HG02885 (cell line): Measurements from ENCODE around the gene NRF1.
A peak's percentile ranks its signal among the peaks of the same experiment; 100 is the strongest.

Experiments
- ATAC-seq: cut with Tn5 transposase; IDR thresholded peaks from one replicate; pipeline ENCODE4 v1.9.1; 2021; ENCODE audit warnings: mild to moderate bottlenecking; ENCODE audit not compliant: unreplicated experiment, poor library complexity

Gene NRF1

DNA sequence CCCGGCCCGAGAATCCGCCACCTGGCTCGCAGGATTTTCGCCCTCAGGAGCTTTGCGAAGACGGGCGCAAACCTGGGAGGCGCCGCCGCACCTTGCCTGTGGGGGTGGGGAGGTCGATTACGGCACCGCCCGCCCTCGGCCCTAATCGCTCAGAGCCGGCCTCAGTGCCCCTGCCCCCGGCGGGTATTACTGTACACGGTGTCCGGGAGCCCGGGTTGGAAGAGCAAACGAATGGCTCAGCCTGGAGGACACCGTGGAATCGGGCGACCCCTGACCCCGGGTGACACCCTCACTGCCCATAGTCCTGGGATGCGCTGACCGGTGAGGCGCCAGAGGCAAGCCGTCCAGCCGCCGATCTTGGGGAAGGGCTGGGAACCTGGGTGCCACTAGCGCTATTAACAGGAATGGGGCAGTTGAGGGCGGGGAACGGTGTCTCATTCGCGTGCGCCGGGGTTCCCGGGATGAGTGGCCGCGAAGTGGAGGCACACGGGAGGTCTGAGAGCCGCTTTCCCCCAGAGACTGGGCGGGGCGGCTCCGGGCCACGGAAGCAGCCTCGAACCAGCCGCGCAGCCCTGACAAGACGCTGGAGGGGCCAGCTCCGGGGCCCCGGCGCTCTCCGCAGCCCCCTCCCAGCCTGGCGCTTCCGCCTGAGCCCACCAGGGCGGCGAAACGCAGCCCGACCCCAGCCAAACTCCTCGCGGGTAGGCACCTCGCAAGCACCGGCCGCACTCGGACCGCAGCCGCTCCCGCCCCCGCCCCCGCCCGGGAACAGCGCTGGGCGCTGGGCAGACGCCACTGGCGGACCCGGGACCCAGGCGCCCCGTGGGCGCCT lies 167.5 kb downstream of the NRF1 start:
- ATAC-seq, result peak; percentile 6

DNA sequence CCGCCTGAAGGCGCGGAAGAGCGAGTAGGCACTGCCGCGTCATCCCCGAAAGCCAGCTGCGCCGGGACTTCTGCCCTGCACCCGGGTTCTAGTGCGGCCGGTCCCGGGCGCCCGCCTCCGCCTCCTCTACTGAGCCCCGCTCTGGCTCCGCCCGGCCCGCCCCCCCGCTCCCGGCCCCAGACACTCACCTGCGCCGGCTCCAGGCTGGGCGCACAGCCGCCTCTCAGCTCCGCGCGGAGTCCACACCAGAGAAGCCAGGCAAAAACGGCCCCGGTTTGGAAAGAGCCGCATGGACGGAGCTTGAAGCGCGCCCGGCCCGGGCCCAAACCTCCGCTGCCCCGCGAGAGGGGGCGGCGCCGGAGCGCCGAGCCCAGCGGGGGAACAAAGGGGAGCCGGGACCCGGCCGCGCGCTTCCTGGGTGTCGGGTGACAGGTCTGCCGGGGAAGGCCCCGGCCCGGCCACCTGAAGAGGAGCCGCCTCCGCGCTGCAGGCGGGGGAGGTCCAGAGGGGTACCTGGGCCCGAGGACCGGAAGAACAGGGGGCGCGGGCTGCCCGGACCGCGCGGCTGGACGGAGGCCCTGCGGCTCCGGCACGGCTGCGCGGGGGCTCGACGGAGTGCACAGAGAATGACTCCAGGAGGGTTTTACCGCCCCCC lies 168.2 kb downstream of the NRF1 start:
- ATAC-seq, result peak; percentile 44

DNA sequence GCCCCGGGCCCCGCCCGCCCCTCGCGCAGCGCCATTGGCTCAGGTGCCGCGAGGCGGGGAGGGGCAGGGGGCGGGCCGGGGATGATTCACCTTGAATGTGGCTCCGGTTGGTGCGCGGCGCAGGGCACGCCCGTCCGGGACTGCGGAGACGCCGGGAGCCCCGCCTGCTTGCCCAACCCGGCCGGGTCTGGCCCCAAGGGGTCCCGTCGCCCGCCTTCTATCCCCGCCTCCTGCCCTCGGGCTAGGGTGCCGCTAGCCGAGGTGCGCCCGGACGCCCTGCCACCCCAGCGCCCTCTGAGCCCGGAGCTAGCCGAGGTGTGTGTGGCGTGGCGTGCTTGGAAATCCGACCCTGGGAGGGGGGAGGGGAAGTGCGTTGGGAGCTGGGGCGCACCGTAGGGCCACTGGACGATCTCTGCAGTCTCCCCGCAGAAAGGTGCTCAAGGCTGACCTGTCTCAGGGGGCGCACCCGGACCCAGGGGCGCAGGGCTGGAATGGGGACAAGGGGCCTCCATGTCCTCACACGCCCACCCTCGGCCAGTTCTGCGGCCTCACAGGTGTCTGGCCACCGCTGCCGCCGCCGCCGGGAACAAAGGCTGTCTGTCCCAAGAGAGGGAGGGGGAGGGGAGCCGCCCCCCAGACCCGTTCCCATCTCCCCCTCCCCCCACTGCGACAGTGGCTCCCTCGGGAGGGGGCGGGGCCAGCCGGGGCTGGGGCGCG lies 168.9 kb downstream of the NRF1 start:
- peak; percentile 47 for ATAC-seq

GRCh38 chr7:129780974-129781927 lies 169.7 kb downstream of the NRF1 start:
- ATAC-seq, result no peak

- ATAC-seq, result no peak
Observed at GRCh38 chr7:129781928-129782817, 170.7 kb downstream of the NRF1 start.

GRCh38 chr7:129782818-129783583 lies 171.5 kb downstream of the NRF1 start:
- no peak for ATAC-seq

- no peak for ATAC-seq
Observed at GRCh38 chr7:129783584-129783919, 172.0 kb downstream of the NRF1 start.

DNA sequence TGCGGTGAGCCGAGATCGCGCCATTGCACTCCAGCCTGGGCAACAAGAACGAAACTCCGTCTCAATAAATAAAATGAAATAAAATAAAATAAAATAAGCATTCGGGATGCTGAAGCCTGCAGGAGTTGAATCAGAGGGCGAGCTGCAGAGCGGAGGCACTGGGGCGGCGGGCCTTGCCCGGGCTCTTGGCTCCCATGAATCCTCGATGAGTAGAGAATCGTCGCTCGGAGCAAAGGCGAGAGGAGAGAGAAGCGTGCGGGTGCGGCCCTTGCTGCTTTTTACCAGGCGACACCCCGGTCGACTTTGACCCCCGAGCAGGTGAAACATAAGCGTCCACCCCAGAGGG lies 172.9 kb downstream of the NRF1 start:
- ATAC-seq, result no peak

GRCh38 chr7:129784783-129785684 lies 173.5 kb downstream of the NRF1 start:
- no peak for ATAC-seq

DNA sequence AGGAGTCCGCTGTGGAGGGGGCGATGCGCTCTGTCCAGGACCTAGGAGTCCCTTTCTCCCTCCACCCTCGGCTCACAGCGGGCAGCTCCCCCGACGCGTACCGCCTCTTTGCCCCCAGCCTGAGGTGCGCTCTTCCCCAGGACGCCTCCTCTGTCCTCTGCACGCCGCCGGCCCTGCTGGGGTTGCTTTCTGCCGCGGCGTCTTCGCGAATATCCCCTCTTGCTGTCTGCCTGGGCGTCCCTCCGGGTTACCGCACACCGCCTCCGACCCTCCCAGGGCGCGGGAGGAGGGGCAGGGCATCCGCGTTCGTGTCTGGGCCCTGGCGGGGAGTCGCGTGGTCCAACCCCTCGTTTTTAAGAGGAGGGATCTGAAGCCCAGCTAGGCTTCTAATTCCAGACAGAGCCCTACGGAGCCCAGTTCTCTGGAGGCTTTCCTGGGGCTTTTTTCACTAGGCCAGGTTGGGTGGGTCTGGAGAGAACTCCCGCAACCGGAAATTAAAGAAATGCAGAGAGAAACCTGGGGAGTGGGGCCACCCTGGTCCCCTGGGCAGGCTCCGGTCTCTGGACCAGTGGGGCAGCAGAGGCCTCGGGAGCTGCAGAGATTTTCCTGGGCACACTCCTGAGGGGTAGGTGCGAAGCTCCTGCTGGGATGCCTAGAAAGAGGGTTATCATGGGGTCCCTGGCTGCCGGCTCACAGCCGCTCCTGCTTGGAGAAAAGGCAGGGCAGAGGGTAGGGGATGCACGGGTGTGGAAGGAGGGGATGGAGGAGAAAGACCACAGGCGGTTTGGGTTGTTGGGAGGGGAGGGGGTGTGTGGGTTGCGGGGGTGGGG lies 174.4 kb downstream of the NRF1 start:
- ATAC-seq, result no peak

DNA sequence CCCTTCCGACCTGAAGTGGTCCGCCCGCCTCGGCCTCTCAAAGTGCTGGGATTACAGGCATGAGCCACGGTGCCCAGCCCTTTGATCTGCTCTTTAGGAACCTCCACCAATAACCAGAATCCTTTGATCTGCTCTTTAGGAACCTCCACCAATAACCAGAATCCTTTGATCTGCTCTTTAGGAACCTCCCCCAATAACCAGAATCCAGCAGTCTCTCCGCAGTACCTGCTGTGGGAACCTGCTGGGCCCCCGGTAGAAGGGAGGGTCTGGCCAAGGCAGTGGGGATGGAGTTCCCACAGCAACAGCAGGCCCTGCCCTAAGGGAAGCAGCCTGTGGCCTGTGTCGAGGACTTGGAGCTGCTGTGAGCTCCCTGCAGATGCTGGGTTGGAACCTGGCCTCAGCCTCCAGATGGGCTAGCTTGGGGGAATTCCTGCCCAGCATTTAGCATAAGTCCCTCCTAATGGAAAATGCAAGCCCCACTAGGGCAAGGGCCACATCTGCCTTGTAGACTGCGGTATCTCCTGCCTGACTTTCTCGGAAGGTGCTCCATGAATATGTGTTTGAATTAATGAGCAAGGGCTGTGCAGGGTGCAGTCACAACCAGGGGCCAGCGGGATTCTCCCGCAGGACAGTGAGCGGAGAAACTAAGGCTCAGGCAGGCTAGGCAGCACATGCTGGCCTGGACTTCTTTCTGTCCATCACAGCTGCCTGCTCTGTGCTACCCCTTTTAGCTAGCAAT lies 175.5 kb downstream of the NRF1 start:
- no peak for ATAC-seq

DNA sequence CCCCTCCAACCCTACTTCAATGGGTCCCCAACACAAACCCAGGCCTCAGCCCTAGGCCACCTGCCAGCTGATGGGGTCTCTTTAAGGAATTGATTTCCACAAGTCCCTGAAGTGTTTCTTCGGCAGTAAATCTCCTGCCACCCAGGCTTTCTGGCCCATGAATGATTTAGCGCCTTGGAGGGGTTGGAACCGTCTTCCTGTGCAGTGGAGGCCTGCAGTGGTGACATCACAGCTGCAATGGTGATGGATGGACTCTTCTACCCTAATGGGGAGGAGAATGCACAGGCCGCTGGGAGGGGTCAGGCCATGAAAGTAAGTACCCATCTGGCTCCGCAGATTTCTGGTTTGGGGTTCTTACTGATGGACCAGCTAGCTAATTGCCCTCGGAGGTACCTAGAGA lies 177.5 kb downstream of the NRF1 start:
- no peak for ATAC-seq

GRCh38 chr7:129789652-129790051 lies 178.1 kb downstream of the NRF1 start:
- no peak for ATAC-seq

GRCh38 chr7:129790136-129790535 lies 178.6 kb downstream of the NRF1 start:
- ATAC-seq, result no peak

GRCh38 chr7:129792721-129793120 lies 181.2 kb downstream of the NRF1 start:
- no peak for ATAC-seq
